ENCODE results near the gene SLC50A1.

DNA sequence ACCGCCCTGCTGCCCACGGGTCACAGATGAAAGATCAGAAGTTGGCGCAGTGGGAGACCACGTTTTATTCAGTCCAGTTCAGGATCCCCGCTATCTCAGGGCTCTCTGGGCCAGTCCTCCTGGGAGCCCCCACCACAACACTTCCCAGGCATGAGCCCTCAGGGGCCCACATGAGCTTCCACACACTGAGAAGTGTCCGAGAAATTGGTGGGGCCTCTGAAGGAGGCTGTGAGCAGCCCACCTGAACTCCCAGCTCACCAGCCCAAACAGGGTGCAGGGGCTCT lies 50.1 kb downstream of the SLC50A1 start:
- TF ChIP-seq YY1 (IDR thresholded peaks at IDR 0.05; ENCODE audit: insufficient read depth, insufficient read length) (no peak), ZNF274 (IDR thresholded peaks at IDR 0.05; ENCODE audit: low read depth, low read length) (no peak), SUZ12 (IDR thresholded peaks at IDR 0.05; ENCODE audit: extremely low read depth, insufficient read depth, insufficient read length) (no peak)
